GM23338 (cell line): Measurements from ENCODE around the gene ZNF415.

Experiments used
- CTCF ChIP-seq, 2 experiments: fragments of 200-600 bp in 1 of 2; sonication (generic) in 1 of 2; conservative IDR thresholded peaks; 2 replicates each; pipeline versions ENCODE4 v1.5.1 to v1.6.1; 2016 to 2017; ENCODE audit warnings: antibody characterized with exemption in 2 of 2, low read depth in 2 of 2, mild to moderate bottlenecking in 2 of 2, moderate library complexity in 1 of 2
- ETS1 ChIP-seq: IDR thresholded peaks from 2 replicates; pipeline ENCODE4 v1.6.1; 2016; ENCODE audit warnings: antibody characterized with exemption
- EZH2 ChIP-seq: fragments of 200-600 bp; sonication (generic); IDR thresholded peaks from one replicate; pipeline ENCODE4 v1.8.0; 2017; ENCODE audit warnings: antibody characterized with exemption, mild to moderate bottlenecking, low read depth; ENCODE audit not compliant: unreplicated experiment
- EZH2phosphoT487 ChIP-seq: fragments of 200-600 bp; sonication (generic); IDR thresholded peaks from one replicate; pipeline ENCODE4 v1.8.1; 2018; ENCODE audit warnings: antibody characterized with exemption; ENCODE audit not compliant: unreplicated experiment
- JUNB ChIP-seq: IDR thresholded peaks from one replicate; pipeline ENCODE4 v1.6.1; 2016; ENCODE audit warnings: antibody characterized with exemption; ENCODE audit not compliant: unreplicated experiment
- NANOG ChIP-seq: IDR thresholded peaks from 2 replicates; pipeline ENCODE4 v1.6.1; 2016; ENCODE audit warnings: antibody characterized with exemption, borderline replicate concordance
- POLR2AphosphoS5 ChIP-seq: IDR thresholded peaks from 2 replicates; pipeline ENCODE4 v1.6.1; 2016; ENCODE audit warnings: antibody characterized with exemption, low read depth
- ZNF331 ChIP-seq: fragments of 250-450 bp; sonication (Bioruptor Pico); IDR thresholded peaks from 2 replicates; pipeline ENCODE4 v1.5.0; 2020; ENCODE audit warnings: low read depth, mild to moderate bottlenecking, moderate library complexity

- TF ChIP-seq CTCF (conservative IDR thresholded peaks at IDR 0.05; ENCODE audit: low read depth in 2 of 2) (no peak; a peak in 1 of 4 replicates), EZH2phosphoT487 (no peak), EZH2 (no peak), NANOG (no peak), ZNF331 (CRISPR knock-in tag) (no peak), JUNB (no peak), ETS1 (no peak), POLR2AphosphoS5 (no peak)
These were observed 983 bp downstream of the ZNF415 start for GRCh38 chr19:53131727-53132126.
